ENCODE data around the gene CHPF. TPM values are rescaled to one million over a fixed set of nuclear protein-coding genes. Genes with fewer than 3 reads are reported as not detected.

CHPF gene
- total RNA-seq, 2 experiments from 2014 or later: 6.4 to 7.8 TPM

DNA sequence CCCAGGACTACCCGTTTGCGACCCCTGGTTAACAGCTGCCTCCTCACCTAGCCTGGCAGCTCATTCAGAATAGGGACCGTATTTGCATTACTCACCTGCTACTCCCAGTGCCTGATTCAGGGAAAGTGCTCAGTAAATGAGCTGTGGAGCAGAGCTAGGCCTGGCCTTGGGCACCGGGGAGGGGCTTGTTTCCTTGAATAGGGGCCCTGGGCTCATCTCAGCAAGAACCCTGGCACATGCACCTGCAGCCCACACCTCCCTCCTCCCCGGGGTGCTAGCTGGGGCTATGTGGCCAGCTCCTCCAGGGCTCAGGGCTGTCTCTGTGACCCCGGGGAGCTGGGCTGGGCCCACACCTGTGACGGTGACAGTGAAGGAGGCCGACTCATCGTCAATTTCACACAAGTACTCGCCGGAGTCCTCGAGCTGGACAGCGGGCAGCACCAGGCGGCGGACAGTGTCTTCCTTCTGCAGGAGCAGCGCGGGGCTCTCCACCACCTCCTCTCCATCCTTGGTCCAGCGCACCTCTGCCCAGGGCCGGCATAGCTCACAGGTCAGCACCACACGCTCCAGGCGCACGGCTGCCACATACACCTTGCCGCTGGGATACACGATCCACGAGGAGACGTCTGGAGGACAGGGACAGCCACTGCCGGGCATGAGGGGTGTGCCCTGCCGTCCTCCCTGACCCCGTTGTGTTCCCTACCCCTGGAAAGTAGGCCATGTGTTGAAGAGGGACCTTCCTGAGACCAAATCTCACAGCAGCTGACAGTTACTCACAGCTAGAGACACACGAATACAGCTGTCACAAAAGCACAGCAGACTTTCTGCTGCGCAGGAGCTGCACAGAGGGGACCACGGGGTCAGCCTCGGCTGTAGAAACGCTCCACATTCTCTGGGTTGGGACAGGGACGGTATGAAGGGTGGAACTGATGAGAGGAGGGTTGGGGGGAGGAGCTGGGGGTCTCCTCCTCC is 18.7 kb upstream of the CHPF start:
- DNase-seq: no peak
- ChIA-PET CTCF (interaction anchor here (1.1 to 1.5 kb wide), 3 partner anchors 10 to 27 kb away, joined by 3 to 6 read pairs (median 4); no protein-coding TSS in a partner anchor), POLR2A (no interaction called here)
- H3K27me3 Mint-ChIP-seq: peaks cover 5% of the 10 kb centered on the region
- no peak overlapping the region for H3K4me3 Mint-ChIP-seq
- H3K36me3 Mint-ChIP-seq (ENCODE audit: low read depth): no peaks in the 10 kb centered on the region
- H3K9me3 Mint-ChIP-seq: no peaks in the 10 kb centered on the region
- no peaks in the 10 kb centered on the region for H3K4me1 Mint-ChIP-seq
- no peak overlapping the region for H3K27ac Mint-ChIP-seq

DNA sequence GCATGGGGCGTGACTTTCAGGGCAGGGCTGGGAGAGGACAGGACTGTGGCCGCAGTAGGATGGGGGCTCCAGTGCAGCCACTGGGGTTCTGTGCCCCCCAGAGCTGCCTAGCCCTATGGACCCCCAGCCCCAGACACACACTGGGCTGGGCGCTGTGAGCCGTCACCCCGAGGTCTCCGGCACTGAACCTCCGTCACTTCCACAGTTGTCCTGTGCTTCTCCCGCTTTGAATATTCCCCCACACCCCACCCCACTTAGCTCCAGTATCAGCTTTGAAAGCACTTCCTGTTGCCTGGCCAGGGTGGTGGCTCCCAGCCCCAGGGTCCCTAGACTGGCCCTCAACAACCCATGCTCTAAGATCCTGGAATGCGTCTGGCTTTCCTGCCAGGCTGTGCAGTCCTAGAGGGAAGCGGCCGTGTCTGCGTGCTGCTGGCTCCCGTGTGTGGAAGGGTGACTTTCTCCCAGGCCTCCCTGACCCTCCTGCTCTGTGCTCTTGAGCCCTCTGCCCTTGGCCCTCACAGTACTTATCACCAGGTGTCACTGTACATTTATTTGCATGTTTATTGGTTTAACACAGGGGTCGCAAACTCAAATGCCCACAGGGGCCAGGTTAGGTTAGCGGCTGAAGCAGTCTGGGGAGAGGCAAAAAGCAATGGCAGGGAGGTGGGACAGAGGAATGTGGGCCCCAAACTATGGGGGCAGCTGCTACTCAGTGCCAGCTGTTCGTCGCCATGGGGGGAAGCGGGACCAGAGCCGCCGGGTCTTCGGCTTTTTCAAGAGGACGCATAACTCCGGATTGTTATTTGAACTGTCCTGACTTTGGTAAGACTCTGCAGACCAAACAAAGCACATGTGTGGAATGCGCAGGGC is 17.8 kb upstream of the CHPF start:
- H3K27me3 Mint-ChIP-seq: peaks cover 5% of the 10 kb centered on the region
- ChIA-PET POLR2A (no interaction called here), CTCF (interaction anchor here (1.0 to 2.5 kb wide), 7 partner anchors 9 to 51 kb away, joined by 3 to 16 read pairs (median 6); no protein-coding TSS in a partner anchor)
- no peak overlapping the region for H3K27ac Mint-ChIP-seq
- H3K4me3 Mint-ChIP-seq: no peak overlapping the region
- H3K4me1 Mint-ChIP-seq: no peaks in the 10 kb centered on the region
- H3K36me3 Mint-ChIP-seq (ENCODE audit: low read depth): no peaks in the 10 kb centered on the region
- DNase-seq: no peak
- H3K9me3 Mint-ChIP-seq: no peaks in the 10 kb centered on the region

DNA sequence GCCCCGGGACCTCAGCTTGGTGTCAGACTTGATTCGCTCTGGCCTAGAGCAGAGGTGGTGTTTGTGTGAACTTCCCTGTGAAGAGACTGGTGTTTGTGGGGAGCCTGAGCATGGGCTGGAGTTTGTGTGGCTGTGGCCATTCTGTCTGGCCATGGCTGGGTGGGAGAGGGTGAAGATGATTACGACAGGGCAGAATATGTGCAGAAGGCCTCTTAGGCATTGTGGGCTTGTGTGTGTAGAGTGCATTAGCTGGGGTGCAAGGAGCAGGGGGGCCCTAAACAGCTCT is 17.2 kb upstream of the CHPF start:
- POLR2A ChIA-PET: no interaction called here
- Mint-ChIP-seq H3K27me3 (peaks cover 5% of the 10 kb centered on the region), H3K36me3 (ENCODE audit: low read depth) (no peaks in the 10 kb centered on the region), H3K4me3 (no peak overlapping the region), H3K4me1 (no peaks in the 10 kb centered on the region), H3K9me3 (no peaks in the 10 kb centered on the region), H3K27ac (no peak overlapping the region)
- CTCF ChIA-PET: interaction anchor here (0.6 to 2.5 kb wide), 10 partner anchors 10 to 1958 kb away, joined by 3 to 16 read pairs (median 5); partner anchors contain the start of genes CHPF and TMEM198
- DNase-seq: no peak

DNA sequence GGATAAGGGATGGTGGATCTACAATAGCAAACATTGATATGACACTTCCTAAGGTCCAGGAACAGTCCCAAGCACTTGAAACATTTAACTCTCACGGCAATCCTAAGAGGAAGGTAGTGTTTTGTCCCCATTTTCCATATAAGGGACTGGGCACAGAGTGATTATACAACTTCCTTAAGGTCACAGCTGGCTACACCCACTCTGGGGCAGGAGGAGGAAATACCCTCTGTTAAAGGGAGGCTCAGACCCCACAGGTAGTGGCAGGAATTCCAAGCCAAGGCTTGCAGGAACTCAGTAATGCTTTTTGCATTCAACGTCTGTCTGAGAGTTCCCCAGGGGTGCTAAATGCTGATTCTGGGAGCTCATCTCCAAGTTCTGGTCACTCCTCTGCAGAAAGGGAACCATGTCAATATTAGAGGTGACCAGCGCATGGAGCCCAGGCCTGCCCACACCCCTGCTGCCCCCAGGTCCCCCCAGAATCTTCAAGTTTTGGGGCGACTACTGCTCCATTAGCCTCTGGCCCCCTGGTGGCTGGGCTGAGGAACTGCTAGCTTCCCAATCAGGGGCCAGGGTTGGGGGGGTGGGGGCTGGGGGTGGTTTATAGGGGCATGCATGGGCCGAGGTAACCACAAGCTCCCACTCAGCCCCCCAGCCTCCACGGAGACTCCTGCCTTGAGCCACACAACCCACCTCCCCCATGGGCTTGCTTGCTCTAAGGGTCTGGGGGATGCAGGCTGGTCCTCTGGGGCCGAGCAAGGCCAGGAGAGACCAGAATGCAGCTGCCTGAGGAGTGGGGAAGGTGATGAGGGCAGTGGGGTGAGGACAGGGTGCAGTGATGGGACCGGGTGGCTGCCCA is 16.7 kb upstream of the CHPF start:
- H3K4me3 Mint-ChIP-seq: no peak overlapping the region
- no peak overlapping the region for H3K27ac Mint-ChIP-seq
- CTCF ChIA-PET: interaction anchor here (0.5 to 2.5 kb wide), 12 partner anchors 9 to 1958 kb away, joined by 3 to 16 read pairs (median 4); partner anchors contain the start of genes CHPF and TMEM198
- no peaks in the 10 kb centered on the region for H3K4me1 Mint-ChIP-seq
- H3K36me3 Mint-ChIP-seq (ENCODE audit: low read depth): no peaks in the 10 kb centered on the region
- no peaks in the 10 kb centered on the region for H3K9me3 Mint-ChIP-seq
- DNase-seq: no peak
- POLR2A ChIA-PET: no interaction called here
- H3K27me3 Mint-ChIP-seq: peaks cover 5% of the 10 kb centered on the region

DNA sequence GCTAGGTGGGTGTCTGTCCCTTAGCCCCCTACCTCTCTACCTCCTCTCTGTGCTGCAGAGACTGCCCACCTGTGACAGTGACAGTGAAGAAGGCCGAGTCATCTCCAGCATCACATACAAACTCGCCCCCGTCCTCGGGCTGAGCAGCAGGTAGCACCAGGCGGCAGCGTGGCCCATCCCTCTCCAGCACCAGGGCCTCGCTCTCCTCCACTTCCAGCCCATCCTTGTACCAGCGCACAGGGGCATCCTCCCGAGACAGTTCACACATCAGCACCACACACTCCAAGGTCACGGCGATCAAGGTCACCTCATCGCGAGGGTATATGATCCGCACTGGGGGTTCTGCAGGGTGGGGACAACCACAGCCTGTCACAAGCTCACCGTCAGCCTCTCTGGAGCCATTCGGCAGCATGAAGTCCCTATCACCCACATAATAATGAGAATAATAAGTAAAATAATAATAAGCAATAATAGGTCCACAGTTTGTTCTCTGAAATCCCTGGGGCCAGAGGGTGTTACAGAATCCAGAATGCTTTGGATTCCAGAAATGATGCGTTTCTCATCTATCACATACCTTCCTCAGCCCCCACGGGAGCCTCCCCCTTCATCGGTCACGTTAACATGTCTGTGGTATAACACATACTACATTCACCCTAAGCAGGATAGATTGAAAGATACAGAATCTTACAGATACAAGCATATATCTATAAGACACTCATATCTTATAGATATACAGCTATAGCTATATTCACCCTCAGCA is 15.7 kb upstream of the CHPF start:
- no peaks in the 10 kb centered on the region for H3K4me1 Mint-ChIP-seq
- ChIA-PET POLR2A (no interaction called here), CTCF (interaction anchor here (0.5 to 2.5 kb wide), 8 partner anchors 9 to 1900 kb away, joined by 3 to 16 read pairs (median 5); partner anchors contain the start of genes CHPF and TMEM198)
- DNase-seq: no peak
- H3K27ac Mint-ChIP-seq: no peak overlapping the region
- no peaks in the 10 kb centered on the region for H3K36me3 Mint-ChIP-seq (ENCODE audit: low read depth)
- peaks cover 5% of the 10 kb centered on the region for H3K27me3 Mint-ChIP-seq
- H3K9me3 Mint-ChIP-seq: no peaks in the 10 kb centered on the region
- no peak overlapping the region for H3K4me3 Mint-ChIP-seq

DNA sequence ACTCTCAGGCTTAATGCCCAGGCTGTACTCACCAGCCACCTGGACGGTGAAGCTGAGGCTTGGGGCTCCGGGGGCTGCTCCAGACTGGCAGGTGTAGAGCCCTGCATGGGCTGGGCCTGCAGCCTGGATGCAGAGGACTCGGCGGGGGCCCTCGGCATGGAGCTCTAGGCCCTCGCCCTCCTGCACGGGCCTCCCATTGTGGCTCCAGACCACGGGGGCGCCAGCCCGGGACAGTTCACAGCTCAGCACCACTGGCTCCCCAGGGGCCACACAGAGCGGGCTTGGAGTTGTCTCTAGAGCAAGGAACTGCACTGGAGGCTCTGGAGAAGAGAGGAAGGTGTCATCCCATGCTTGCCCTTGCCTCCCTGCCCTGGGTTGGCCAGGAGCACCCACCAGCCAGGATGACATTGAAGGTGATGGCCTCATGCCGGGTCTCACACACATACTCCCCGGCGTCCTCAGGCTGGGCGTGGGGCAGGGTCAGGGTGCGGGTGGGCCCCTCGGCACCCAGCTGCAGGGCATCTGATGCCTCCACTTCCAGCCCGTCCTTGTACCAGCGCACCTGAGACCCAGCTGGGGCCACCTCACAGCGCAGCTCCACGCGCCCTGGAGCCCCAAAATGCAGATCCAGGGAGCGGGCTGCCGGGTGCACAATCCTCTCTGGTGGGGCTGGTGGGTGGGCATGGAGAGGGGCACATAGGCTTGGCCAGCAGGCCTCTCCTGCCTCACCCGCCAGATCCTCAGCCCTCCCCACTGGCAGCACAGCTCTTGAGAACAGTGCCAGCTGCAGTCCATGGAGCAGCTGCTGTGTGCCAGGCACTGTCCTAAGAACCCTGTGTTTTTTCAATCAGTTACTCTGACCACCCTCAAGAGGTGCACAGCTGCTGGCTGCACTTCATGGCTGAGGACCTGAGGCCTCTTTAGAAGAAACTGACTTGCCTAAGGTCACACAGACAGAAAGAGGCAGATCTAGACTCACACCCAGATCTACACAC is 14.5 kb upstream of the CHPF start:
- DNase-seq: no peak
- CTCF ChIA-PET: interaction anchor here (1.5 to 2.3 kb wide), 2 partner anchors 16 to 28 kb away, joined by 3 to 11 read pairs; no protein-coding TSS in a partner anchor
- H3K4me3 Mint-ChIP-seq: no peak overlapping the region
- no peaks in the 10 kb centered on the region for H3K36me3 Mint-ChIP-seq (ENCODE audit: low read depth)
- POLR2A ChIA-PET: no interaction called here
- H3K27ac Mint-ChIP-seq: no peak overlapping the region
- H3K4me1 Mint-ChIP-seq: no peaks in the 10 kb centered on the region
- peaks cover 13% of the 10 kb centered on the region for H3K27me3 Mint-ChIP-seq
- H3K9me3 Mint-ChIP-seq: no peaks in the 10 kb centered on the region

DNA sequence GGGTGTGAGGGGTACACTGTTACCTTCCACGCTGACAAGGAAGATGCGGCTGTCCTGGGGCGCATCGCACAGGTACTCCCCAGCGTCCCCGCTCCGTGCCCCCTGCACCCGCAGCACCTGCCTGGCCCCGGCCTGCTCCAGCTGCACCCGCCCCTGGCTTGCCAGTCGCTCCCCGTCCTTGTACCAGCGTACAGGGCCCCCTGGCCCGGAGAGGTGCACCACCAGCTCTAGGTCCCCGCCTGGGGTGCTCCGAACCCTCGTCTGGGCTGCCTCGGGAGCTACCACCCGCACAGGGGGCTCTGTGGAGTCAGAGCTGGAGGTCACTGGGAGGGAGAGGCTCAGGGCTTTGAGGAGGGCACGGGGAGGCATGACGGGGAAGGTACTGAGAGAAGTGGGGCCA is 13.7 kb upstream of the CHPF start:
- H3K4me1 Mint-ChIP-seq: no peaks in the 10 kb centered on the region
- peaks cover 14% of the 10 kb centered on the region for H3K27me3 Mint-ChIP-seq
- H3K27ac Mint-ChIP-seq: no peak overlapping the region
- CTCF ChIA-PET: interaction anchor here (1.5 to 2.3 kb wide), 2 partner anchors 16 to 27 kb away, joined by 3 to 11 read pairs; no protein-coding TSS in a partner anchor
- no peak for DNase-seq
- H3K36me3 Mint-ChIP-seq (ENCODE audit: low read depth): no peaks in the 10 kb centered on the region
- no peak overlapping the region for H3K4me3 Mint-ChIP-seq
- POLR2A ChIA-PET: no interaction called here
- no peaks in the 10 kb centered on the region for H3K9me3 Mint-ChIP-seq

DNA sequence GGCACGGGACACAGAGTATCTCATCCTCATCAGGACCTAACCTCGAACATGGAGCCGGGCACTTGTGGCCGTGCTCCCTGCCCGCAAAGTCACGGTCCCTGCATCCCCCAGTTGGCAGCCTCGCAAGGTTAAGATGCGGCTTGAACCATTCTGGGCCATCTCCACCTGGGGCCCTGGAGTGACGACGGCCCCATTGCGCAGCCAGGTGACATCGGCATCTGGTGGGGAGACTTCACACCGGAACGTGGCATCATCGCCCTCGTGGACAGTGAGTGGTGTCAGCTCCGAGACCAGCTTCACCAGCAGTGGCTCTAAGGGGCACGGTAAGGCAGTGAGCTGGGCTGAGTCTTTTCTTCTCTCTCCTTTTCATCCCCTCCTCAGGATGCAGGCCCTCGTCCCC is 12.8 kb upstream of the CHPF start:
- H3K4me1 Mint-ChIP-seq: no peaks in the 10 kb centered on the region
- DNase-seq: no peak

DNA sequence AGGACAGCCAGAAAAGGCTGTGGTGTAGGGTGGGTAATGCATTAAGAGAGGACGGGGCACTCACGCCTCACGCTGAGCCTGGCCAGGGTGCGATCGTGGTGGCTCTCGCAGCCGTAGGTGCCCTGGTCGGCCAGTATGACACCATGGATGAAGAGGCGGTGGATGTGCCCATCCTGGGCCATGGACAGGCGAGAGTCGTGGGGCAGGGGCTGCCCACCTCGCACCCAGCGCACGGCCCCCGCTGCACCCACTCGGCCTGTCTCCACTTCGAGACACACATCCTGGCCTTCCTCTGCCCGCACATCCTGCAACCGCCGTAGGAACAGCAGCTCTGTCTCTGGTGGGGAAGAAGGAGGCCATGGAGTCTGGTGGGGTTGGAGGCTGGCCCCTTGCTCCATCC is 12.3 kb upstream of the CHPF start:
- CTCF ChIA-PET: interaction anchor here (1.0 to 5.7 kb wide), 2 partner anchors 11 to 15 kb away, joined by 3 to 25 read pairs; no protein-coding TSS in a partner anchor
- POLR2A ChIA-PET: no interaction called here
- H3K4me1 Mint-ChIP-seq: peaks cover 1% of the 10 kb centered on the region
- no peaks in the 10 kb centered on the region for H3K9me3 Mint-ChIP-seq
- no peak overlapping the region for H3K27ac Mint-ChIP-seq
- peaks cover 22% of the 10 kb centered on the region for H3K27me3 Mint-ChIP-seq
- no peaks in the 10 kb centered on the region for H3K36me3 Mint-ChIP-seq (ENCODE audit: low read depth)
- no peak overlapping the region for H3K4me3 Mint-ChIP-seq
- no peak for DNase-seq

More for the DNA sequence above, 12.8 kb upstream of the CHPF start:
- Mint-ChIP-seq H3K36me3 (ENCODE audit: low read depth) (no peaks in the 10 kb centered on the region), H3K27ac (no peak overlapping the region), H3K27me3 (peaks cover 19% of the 10 kb centered on the region), H3K9me3 (no peaks in the 10 kb centered on the region), H3K4me3 (no peak overlapping the region)
- ChIA-PET POLR2A (no interaction called here), CTCF (interaction anchor here (1.0 to 2.3 kb wide), 3 partner anchors 11 to 27 kb away, joined by 3 to 11 read pairs (median 3); no protein-coding TSS in a partner anchor)

DNA sequence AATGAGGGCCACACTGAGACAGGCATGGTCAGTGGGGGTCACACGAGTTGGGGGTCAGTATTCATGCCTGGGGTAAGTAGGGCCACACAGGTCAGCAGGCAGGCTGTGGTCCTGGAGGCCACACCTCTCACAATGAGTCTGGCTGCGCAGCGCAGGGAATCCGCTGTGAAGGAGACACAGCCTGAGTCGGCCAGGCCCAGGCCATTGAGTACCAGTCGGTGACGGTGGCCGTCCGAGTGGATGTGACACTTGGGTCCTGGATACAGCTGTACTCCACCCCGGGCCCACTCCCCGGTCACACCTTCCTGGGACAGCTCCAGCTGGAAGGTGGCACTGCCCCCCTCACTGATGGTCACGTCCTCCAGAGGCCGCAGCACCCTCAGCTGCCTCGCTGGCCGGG is 10.7 kb upstream of the CHPF start:
- POLR2A ChIA-PET: no interaction called here
- H3K4me3 Mint-ChIP-seq: no peak overlapping the region
- no peak for DNase-seq
- peaks cover 26% of the 10 kb centered on the region for H3K27me3 Mint-ChIP-seq
- no peaks in the 10 kb centered on the region for H3K36me3 Mint-ChIP-seq (ENCODE audit: low read depth)
- H3K4me1 Mint-ChIP-seq: peaks cover 2% of the 10 kb centered on the region
- H3K27ac Mint-ChIP-seq: no peak overlapping the region
- CTCF ChIA-PET: interaction anchor here (1.6 to 5.7 kb wide), 2 partner anchors 11 to 13 kb away, joined by 5 to 25 read pairs; partner anchors contain the start of genes CHPF and TMEM198
- H3K9me3 Mint-ChIP-seq: no peaks in the 10 kb centered on the region

All from activated CD4-positive, alpha-beta T cell treated with anti-CD3 and anti-CD28 coated beads, Interleukin-2, amount 10 ng/mL, durations not matched to agents 7 days and 5 days (primary cell).